Coronary artery (tissue), 2 donors: ENCODE measurements around the gene TSKU.

ENCODE experiments used
- DNase-seq: peaks from one replicate; pipeline ENCODE4 v3.0.0-alpha.2; 2017; ENCODE audit warnings: low spot score
- H3K27ac ChIP-seq, 2 donors: fragments of 200-600 bp; sonication (generic); one replicate each; pipeline ENCODE4 v1.5.1; 2016 to 2019
- H3K4me3 ChIP-seq: fragments of 200-600 bp; sonication (generic); 2 replicates; pipeline ENCODE4 v1.5.1; 2016; ENCODE audit warnings: mild to moderate bottlenecking, moderate library complexity
- TF ChIP-seq, protein P1 (sequence below): fragments of 200-600 bp; sonication (generic); IDR thresholded peaks from one replicate; pipeline ENCODE4 v1.5.1; 2019; ENCODE audit warnings: antibody characterized with exemption

Gene TSKU

GRCh38 chr11:76738618-76739240 is 44.4 kb upstream of the TSKU start:
- TF ChIP-seq, protein P1, sequence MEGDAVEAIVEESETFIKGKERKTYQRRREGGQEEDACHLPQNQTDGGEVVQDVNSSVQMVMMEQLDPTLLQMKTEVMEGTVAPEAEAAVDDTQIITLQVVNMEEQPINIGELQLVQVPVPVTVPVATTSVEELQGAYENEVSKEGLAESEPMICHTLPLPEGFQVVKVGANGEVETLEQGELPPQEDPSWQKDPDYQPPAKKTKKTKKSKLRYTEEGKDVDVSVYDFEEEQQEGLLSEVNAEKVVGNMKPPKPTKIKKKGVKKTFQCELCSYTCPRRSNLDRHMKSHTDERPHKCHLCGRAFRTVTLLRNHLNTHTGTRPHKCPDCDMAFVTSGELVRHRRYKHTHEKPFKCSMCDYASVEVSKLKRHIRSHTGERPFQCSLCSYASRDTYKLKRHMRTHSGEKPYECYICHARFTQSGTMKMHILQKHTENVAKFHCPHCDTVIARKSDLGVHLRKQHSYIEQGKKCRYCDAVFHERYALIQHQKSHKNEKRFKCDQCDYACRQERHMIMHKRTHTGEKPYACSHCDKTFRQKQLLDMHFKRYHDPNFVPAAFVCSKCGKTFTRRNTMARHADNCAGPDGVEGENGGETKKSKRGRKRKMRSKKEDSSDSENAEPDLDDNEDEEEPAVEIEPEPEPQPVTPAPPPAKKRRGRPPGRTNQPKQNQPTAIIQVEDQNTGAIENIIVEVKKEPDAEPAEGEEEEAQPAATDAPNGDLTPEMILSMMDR = no peak
- H3K27ac ChIP-seq = no peak overlapping the region

GRCh38 chr11:76739798-76740197 is 43.4 kb upstream of the TSKU start:
- TF ChIP-seq, protein P1 = no peak
- H3K4me3 ChIP-seq = no peak overlapping the region

More at GRCh38 chr11:76738618-76739240, 44.4 kb upstream of the TSKU start:
- DNase-seq = no peak
- no peak overlapping the region for H3K4me3 ChIP-seq

GRCh38 chr11:76740772-76741171 is 42.4 kb upstream of the TSKU start:
- Histone ChIP-seq H3K4me3 (no peak overlapping the region), H3K27ac (no peak overlapping the region)
- DNase-seq = no peak
- TF ChIP-seq, protein P1 = no peak

More at GRCh38 chr11:76739798-76740197, 43.4 kb upstream of the TSKU start:
- no peak overlapping the region for H3K27ac ChIP-seq
- DNase-seq = no peak

GRCh38 chr11:76742902-76743301 is 40.3 kb upstream of the TSKU start:
- H3K4me3 ChIP-seq = no peak overlapping the region
- no peak for DNase-seq
- TF ChIP-seq, protein P1 = no peak
- H3K27ac ChIP-seq = no peak overlapping the region

DNA sequence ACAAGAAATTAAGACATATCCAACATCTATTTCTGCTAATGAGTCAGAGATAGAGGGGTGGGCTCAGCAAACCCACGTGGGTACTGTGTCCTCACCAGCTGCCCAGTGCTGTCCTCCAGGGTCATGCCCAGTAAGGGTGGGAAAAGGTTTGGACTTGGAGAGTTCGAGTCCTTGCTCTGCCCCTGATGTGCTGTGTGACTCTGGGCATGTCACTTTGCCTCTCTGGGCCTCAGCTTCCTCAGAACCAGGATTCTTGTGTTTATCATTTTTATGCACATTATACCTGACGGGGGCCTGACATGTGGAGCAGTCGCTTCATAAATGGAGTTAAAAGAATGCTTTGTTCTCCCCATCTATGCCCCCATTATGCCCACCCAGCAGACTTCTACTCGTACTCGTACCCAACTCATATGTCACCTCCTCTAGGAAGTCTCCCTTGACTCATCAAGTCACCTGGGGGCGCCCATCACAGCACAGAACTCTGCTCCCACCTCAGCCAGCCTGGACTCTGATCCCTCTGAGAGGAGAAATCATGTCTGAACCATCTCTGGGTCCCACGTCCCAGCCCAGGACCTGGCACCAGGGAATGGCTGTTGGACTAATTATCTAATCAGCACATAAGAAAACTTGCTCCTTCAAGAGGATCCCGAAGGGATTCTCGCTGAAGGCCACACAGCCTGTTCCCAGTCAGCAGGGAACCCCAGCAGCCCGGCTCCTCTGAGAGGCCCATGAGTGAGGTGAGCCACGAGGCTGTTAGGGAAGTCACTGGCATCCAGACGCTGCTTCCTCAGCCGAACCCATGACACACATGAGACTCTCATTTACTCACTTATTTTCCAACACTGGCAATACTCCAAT is 38.7 kb upstream of the TSKU start:
- TF ChIP-seq, protein P1 = no peak
- DNase-seq = no peak
- Histone ChIP-seq H3K27ac (no peak overlapping the region), H3K4me3 (no peak overlapping the region)

DNA sequence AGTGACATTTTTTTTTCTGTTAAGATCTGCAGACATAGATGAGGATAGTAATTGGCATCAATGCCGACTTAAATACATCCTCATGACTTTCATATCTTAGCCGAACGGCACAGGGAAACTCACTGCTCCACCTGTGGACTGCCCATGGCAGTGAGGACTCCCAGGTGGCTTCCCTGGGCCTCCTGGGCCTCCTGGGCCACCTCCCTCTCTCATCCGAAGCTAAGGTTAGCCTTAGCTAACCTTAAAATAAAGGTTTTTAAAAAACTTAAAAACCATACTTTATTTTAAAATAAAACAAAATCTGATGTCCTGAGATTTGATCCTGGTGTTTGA is 38.1 kb upstream of the TSKU start:
- TF ChIP-seq, protein P1 = no peak
- H3K4me3 ChIP-seq = no peak overlapping the region
- DNase-seq = no peak
- no peak overlapping the region for H3K27ac ChIP-seq
